NOMO-1 treated with DMSO at 0.1 percent for 48 hours (cell line): ENCODE data around the gene ABCC9.
A peak's percentile ranks its signal among the peaks of the same experiment; 100 is the strongest.

Experiments
- DNase-seq: peaks from one replicate; lab custom pipeline; 2025; ENCODE audit not compliant: unreplicated experiment; lab: John Stamatoyannopoulos, UW

The ABCC9 gene

DNA sequence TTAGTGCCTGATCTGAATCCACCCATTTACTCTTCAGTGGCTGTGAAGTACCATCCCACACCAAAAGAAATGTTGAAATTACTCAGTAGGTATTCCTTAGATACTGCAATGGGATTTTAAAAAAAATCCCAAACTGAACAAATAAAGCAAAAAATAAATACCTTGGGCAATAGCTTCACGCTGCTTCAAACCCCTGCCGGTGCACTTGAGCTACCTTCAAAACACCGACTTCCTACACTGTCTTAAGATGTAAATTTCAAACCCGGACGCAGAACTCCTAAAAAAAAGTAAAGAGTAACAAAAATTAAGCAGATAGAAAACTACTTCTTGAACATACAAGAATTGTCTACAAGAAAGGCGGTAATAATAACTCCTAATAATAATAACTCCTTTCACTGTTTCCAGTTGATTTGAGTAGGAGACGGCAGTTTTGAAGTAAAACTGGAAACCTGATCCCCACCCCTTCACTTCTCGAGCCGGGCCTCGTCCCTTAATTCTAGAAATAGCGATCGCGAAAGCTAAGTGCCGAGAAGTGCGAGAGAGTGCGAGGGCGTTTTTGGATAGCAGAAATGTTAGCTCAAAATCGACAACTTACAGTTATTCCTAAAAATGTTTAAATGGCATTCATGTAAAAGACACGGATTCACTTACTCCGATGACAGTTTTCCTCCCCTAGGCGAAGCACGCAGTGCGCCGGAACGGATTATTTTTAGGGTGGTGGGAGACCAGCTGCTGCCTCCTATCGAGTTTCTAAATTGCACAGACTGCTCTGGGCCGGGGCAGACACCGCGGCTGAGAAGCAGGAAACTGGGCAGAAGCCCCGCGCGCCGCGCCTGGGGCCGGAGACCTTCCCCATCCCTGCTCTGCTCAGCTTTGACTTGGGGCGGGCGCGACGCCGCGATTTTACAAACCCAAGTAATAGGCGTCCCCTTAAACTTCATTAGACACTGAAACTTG, at the start of gene ABCC9:
TSS of gene ABCC9 (minus strand) at position 878 of the 957 bp plus-strand sequence. CDS start 4,752 bp downstream, outside the sequence.
- no peak for DNase-seq

DNA sequence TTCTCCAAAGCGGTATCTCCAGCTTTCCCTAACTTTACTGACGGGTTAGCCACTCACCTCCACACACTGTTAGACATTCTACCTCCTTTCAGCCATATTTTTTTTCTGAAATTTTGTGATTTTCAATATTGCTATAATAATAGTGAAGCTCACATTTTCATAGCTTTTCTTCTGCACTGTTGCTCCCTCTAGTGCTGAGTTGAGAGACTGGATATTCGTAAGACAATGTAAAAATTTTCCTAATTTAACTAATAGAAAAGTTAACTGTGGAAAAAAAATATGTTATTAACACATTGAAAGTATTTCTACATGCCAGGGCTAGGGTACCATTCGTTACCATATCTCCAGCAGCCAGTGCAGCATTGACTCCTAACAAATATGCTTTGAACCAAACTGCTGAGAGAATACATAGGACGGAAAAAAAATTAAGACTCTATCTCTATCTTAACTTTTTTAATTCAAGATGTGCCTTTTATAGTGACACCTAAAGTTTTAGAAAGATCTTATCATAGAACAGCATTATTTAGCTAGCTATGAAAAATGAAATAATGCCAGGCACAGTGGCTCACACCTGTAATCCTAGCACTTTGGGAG, 48.7 kb upstream of the ABCC9 start:
- peak; percentile 21 for DNase-seq

DNA sequence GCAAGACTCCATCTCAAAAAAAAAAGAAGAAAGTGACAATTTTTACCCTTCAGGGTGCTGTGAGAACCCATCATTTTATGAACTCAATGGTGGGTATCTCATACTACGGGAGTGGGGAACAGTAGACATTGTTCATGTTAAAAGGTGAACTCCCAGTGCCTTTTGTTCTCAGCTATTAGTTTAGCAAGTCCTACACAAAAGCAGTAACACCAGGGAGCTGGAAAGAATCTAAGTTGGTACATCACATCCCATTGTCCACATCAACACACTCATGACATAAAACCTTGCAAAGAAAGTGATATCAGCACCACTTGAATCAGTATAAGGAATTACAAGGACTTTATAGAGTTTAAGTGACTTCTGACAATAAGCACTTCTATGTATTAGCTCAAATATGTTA, 47.4 kb upstream of the ABCC9 start:
- no peak for DNase-seq

DNA sequence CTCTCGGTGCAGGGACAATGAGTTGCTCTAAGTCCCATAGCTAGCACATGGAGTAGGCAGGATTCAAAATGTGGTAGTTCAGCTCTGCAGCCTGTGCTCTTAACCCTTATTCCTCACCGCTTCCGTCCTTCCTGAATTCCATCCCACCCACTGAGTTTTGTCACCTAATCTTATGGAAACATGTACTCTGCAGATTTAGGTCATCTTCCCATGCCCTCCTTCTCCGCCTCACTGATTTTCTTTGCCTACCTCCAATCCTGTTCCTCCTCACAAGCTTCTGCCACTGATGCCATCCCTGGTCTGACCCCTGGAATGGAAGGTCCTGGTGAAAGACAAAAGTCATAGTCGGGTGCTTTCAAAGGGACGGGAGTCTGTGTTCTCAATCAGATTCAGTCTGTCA, 46.5 kb upstream of the ABCC9 start:
- DNase-seq: no peak

DNA sequence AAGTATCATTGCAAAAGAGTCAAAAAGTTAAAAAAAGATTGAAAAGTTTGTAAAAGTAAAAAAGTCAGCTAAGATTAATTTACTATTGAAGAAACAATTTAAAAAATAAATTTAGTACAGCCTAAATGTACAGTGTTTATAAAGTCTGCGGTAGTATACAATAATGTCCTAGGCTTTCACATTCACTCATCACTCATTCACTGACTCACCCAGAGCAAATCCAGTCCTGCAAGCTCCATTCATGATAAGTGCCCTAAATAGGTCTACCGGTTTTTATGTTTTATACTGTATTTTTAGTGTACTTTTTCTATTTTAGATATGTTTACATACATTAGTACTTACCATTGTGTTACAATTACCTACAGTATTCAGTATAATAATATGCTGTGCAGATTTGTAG, 43.9 kb upstream of the ABCC9 start:
- DNase-seq: no peak

DNA sequence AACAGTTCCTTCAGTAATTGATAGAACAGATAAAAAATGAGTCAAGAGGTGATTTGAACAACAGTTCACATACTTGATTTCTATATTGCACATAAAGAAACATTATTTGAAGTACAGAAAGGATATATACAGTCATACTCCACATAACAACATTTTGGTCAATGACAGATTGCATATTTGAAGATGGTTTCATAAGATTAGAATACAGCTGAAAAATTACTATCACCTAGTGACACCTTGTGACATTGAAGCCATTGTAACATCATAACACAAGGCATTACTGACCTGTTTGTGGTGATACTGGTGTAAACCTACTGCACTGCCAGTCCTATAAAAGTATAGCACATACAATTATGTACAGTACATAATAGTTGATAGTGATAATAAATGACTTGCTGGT, 43.1 kb upstream of the ABCC9 start:
- DNase-seq: no peak

DNA sequence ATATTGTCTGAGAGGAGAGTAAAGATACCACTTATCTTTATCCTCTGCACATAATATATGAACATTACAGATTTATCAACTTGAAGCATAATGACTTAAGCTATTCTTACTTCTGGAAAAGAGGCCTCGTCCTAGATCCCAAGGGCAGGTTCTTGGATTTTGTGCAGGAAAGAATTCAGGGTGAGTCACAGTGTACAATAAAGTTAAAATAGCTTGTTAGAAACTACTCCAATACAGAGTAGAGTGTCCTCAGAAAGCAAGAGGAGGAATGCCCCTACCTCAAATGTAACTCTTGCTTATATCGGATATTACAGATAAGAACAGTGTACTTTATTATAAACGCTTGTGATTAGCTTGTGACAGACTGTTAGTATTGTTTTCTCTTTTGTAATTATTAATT, 41.9 kb upstream of the ABCC9 start:
- DNase-seq: no peak

DNA sequence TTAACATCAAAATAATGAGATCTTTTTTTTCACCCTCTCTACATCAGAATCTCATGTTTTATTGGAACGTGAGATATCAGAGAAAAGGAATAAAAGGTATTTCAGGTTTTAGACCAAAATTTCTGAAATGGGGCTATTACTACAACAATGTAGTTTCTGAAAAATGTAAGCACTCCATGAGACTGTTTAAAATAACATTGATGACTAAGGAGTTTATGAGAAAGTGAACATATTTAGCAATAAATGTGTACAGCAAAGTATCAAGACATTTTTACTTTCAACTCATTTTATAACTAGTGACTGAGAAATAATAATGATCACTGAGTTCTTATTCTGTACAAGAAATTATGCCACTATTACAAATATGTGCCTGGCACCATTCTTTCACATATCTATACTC, 39.3 kb upstream of the ABCC9 start:
- DNase-seq: no peak

DNA sequence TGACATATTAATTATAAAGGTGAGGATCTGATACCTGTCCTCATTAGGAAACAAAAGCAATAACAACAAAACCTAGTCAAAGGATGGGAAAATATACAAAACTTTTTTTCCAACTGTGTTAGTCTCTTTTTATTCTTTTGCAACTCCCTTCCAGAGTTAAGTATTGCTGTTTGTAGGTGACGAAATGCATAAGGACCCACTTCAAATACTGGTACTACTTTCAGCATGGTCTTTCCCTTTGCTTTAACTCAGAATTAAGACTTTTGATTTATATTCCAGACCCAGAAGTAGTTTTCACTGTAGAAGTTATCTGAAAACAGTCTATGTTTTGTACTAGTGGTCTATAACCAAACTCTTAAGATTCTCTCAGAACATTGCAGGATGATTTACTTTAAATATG, 34.1 kb upstream of the ABCC9 start:
- DNase-seq: no peak

DNA sequence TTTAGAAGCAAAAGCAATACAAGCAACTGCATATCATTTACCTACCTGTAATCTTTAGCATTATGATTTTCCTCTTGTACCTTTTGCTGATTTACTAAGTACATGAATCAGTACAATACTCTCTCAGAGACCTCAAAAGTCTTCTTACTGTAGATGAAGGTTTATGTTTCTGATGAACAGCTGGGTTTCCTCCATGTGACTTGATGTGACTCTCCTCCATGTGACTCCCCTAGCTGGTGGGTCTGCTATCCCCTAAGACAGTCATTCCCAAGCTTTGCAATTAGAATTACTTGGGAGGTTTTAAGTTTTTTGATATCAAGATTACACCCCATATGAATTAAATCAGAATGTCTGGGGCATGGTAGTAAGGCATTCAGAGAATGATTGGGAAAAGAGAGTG, 32.0 kb upstream of the ABCC9 start:
- DNase-seq: no peak

DNA sequence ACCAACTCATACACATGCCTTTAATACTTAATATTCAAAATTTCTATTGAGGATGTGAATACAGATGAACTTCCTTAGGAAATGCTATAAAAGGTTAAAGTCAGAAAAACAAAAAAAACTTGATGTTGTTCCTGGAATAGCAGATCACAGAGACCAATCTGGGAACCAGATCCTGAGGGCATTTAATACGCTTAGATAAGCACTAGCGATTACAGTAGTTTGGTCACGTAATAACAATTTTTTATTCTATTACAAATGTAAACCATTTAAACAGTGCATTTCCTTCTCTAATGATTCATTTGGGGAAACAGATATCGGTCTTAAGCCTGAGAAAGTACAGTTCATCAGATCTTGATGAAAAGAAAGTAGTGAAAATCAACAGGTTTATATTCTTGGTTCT, 30.8 kb upstream of the ABCC9 start:
- DNase-seq: no peak

DNA sequence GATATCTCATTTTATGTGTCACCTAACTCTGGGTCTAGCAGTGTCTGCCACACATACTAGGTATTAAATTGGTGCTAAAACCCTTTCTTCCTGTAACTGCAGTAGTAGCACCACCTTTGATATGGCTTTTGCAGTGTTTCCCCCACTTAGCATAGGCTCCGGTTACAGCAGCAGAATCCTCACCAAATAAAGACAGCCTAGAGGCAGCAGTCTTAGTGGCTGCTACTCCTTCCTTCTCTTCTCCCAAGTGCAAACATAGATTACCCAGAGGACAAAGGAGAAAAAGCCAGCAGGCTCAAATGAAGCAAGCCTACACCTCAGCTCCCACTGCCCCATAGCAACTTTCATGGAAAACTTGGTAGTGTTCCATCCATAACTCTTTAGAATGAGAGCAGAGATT, 30.1 kb upstream of the ABCC9 start:
- no peak for DNase-seq

DNA sequence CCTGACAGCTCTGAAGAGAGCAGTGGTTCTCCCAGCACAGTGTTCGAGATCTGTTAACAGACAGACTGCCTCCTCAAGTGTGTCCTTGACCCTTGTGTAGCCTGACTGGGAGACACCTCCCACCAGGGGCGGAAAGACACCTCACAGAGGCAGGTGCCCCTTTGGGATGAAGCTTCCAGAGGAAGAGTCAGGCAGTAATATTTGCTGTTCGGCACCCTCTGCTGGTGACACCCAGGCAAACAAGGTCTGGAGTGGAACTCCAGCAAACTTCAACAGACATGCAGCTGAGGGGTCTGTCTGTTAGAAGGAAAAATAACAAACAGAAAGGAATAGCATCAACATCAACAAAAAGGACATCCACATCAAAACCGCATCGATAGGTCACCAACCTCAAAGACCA, 21.6 kb upstream of the ABCC9 start:
- DNase-seq: no peak

DNA sequence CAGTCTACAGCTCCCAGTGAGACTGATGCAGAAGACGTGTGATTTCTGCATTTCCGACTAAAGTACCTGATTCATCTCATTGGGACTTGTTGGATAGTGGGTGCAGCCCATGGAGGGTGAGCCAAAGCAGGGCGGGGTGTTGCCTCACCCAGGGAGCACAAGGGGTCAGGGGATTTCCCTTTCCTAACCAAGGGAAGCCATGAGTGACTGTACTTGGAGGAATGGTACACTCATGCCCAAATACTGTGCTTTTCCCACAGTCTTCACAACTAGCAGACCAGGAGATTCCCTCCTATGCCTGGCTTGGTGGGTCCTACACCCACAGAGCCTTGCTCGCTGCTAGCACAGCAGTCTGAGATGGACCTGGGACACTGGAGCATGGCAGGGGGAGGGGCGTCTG, 21.0 kb upstream of the ABCC9 start:
- no peak for DNase-seq

DNA sequence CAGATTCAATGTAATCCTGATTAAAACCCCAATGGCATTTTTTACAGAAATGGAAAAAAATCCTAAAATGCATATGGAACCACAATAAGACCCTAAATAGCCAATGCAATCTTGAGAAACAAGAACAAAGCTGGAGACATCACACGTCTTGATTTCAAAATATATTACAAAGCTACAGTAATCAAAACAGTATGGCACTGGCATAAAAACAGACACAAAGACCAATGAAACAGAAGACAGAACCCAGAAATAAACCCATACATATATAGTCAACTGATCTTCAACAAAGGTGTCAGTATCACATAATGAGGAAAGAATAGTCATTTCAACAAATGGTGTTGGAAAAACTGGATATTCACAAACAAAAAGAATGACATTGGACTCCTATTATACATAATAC, 9.4 kb upstream of the ABCC9 start:
- no peak for DNase-seq

DNA sequence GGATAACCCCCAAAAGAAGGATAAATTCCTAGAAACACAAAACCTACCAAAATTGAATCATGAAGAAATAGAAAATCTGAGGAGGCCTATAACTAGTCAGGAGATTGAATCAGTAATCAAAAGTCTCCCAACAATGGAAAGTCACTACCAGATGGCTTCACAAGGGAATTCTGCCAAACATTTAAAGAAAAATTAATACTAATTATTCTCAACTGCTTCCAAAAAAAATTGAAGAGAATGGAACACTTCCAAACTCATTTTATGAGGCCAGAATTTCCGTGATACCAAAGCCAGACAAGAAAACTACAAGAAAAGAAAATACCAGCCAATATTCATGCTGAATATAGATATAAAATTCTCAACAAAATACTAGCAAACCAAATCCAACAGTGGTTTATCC, 7.8 kb upstream of the ABCC9 start:
- DNase-seq: no peak

DNA sequence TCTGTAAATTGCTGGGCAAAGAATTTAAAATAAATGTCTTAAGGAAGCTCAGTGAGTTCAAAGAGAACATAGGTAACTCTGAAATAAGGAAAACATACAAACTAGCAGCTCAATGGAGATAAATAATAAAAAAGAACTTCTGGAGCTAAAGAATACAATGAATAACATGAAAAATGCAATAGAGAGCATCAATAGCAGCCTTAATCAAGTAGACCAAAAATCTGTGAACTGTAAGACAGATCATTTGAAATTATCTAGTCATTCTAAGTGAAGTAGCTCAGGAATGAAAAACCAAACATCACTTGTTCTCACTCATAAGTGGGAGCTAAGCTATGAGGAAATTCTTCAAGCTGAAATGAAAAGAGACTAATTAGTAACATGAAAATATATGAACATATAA, 5.8 kb upstream of the ABCC9 start:
- no peak for DNase-seq

DNA sequence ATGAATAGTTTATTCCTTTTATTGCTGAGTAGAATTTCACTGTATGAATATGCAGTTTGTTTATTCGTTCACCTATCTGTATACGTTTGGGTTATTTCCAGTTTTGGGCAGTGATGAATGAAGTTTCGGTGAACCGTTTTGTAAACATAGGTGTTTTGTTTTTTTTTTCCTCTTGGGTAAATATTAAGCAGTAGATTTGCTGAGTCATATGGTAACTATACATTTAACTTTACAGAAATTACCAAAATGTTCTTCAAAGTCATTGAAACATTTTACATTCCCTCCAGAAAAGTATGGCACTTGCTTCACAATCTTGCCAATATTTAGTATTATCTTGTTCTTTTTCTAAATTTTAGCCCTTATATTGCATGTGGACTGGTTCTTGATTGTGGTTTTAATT, 3.8 kb upstream of the ABCC9 start:
- no peak for DNase-seq

DNA sequence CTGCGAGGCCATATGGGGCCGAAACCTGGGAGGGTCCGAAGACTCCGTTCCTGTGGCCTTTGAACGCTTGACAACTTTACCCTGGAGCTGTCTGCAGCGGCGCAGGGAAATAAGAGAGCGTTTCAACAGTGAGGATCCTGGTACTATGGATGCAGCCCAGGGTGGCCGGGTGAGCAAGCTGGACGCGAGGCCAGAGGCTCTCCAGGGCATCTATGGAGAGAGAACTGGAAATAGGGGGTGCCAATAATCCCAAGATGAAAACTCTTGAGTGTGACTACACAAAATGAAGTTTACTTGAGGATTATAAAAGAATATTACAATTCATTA, 1.1 kb upstream of the ABCC9 start:
- DNase-seq: no peak

DNA sequence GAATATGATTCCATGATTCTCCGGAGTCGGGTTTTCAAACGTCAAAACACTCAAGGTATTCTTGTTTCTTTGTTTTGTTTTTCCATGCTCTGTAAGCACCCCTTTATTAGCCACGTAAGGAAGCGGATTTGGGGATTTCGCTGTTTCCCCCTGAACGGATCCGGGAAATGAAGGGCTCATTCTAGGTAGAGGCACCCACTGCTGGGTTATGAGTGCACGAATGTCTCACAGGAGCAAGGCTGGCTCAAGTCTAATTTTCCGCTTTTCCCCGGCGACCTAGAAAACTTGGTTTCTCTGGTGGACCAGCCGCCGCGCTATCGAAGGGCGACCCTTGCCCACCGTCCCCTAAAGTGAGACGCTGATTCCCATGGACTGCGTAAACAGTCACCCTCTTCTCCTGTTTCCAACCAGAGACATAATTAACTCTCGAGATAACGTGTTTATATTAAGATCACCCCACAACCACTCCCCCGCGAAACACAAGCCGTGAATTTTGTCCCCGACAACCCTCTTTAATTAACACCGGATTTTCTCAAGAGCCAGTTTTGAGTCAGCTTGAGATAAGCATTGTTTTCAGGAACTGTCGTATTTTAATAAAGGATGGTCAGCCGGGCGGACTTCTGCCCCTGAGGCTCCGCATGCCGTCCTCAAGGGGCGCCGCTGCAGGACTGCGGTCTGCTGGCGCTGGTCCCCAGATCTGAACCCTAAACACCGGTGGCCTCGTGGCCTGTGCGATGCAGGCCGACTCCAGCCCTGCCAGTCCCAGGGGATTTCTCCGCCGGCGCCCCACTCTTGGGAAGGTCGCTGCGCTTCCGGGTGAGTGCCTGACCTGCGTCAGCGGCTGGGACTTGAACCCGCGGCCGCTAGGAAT, 515 bp upstream of the ABCC9 start:
- DNase-seq: no peak

DNA sequence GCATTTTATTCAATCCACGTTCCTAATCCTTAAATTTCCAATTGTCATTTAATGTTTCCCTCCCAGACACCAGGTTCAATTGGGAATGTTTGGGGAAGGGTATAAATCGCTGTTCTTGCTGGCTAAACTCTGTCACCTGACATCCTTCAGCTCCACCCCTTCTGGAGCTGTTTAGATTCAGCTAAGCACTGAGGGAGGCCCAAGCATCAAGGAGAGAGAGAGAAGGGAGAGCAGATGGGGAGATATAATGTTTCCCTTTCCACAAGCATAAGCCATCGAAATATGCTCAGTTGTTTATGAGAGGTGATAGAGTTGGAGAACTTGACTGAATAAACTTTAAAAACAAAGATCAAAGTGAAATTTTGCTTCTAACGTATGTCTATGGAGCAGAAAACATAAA, 1.8 kb downstream of the ABCC9 start:
- no peak for DNase-seq

DNA sequence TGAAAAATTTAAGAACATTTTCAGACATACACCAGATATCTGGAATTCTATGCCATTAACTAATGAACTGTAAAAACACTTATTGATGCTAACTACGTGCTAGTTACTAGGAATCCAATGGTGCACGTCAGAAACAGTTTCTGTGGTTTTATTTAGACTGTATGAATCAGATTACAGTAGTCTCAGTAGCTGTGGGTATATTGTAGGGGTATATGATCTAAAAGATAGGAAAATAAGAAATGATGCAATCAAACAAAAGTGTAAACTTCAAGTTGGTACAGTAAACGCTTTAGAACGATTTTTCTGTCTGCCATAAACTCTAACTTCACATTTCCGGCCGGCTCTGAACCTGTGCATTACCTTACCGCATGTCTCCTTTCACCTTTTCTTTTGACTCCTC, 2.3 kb downstream of the ABCC9 start:
- DNase-seq: no peak
